PC-3 (cell line): ENCODE data around the gene TINAGL1.
A peak's percentile ranks its signal among the peaks of the same experiment; 100 is the strongest.

Experiments used
- EZH2 ChIP-seq: fragments of 300-600 bp; sonication (generic); IDR thresholded peaks from one replicate; pipeline ENCODE4 v1.6.1; 2017; ENCODE audit warnings: antibody characterized with exemption, mild to moderate bottlenecking, low read length; ENCODE audit not compliant: unreplicated experiment
- EZH2phosphoT487 ChIP-seq: fragments of 300-600 bp; sonication (generic); IDR thresholded peaks from 2 replicates; pipeline ENCODE4 v1.6.1; 2018; ENCODE audit warnings: mild to moderate bottlenecking, antibody characterized with exemption, low read length, borderline replicate concordance
- TF ChIP-seq, protein P1 (sequence below): fragments of 300-600 bp; sonication (generic); conservative IDR thresholded peaks from 2 replicates; pipeline ENCODE4 v1.5.1; 2017; ENCODE audit warnings: antibody characterized with exemption, low read depth, mild to moderate bottlenecking, low read length

- TF ChIP-seq, protein P1, sequence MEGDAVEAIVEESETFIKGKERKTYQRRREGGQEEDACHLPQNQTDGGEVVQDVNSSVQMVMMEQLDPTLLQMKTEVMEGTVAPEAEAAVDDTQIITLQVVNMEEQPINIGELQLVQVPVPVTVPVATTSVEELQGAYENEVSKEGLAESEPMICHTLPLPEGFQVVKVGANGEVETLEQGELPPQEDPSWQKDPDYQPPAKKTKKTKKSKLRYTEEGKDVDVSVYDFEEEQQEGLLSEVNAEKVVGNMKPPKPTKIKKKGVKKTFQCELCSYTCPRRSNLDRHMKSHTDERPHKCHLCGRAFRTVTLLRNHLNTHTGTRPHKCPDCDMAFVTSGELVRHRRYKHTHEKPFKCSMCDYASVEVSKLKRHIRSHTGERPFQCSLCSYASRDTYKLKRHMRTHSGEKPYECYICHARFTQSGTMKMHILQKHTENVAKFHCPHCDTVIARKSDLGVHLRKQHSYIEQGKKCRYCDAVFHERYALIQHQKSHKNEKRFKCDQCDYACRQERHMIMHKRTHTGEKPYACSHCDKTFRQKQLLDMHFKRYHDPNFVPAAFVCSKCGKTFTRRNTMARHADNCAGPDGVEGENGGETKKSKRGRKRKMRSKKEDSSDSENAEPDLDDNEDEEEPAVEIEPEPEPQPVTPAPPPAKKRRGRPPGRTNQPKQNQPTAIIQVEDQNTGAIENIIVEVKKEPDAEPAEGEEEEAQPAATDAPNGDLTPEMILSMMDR: peak; percentile 67
- no peak for TF ChIP-seq EZH2
- no peak for TF ChIP-seq EZH2phosphoT487
These were observed 56.8 kb downstream of the TINAGL1 start for GRCh38 chr1:31633117-31633516.
